H9 (cell line): Measurements from ENCODE around the gene CTR9. TPM values are rescaled to one million over a fixed set of nuclear protein-coding genes. Genes with fewer than 3 reads are reported as not detected.

ENCODE experiments used
- DNase-seq: peaks from one replicate; pipeline ENCODE4 v3.0.0-alpha.2; 2017
- H2AFZ ChIP-seq: one replicate; pipeline ENCODE4 v1.6.1; 2013; ENCODE audit warnings: mild to moderate bottlenecking, low read length, control low read depth, moderate library complexity
- H2AK5ac ChIP-seq: 2 replicates; pipeline ENCODE4 v1.6.1; 2013; ENCODE audit warnings: low read length, control low read depth, mixed read lengths; ENCODE audit not compliant: insufficient read length
- H2BK120ac ChIP-seq: one replicate; pipeline ENCODE4 v1.6.1; 2013; ENCODE audit warnings: low read depth, mild to moderate bottlenecking, low read length, control low read depth, inconsistent platforms; ENCODE audit not compliant: poor library complexity, severe bottlenecking
- H2BK12ac ChIP-seq: 2 replicates; pipeline ENCODE4 v1.6.1; 2013; ENCODE audit warnings: low read length, control low read depth, mixed read lengths, low read depth; ENCODE audit not compliant: insufficient read length
- H2BK15ac ChIP-seq: 2 replicates; pipeline ENCODE4 v1.6.1; 2013; ENCODE audit warnings: low read depth, low read length, control low read depth
- H2BK20ac ChIP-seq: one replicate; pipeline ENCODE4 v1.6.1; 2013; ENCODE audit warnings: low read depth, mild to moderate bottlenecking, low read length, control low read depth, inconsistent platforms; ENCODE audit not compliant: poor library complexity, severe bottlenecking
- H2BK5ac ChIP-seq: 2 replicates; pipeline ENCODE4 v1.6.1; 2013; ENCODE audit warnings: low read length, control low read depth, mixed read lengths; ENCODE audit not compliant: insufficient read length
- H3K14ac ChIP-seq: 2 replicates; pipeline ENCODE4 v1.6.1; 2013; ENCODE audit warnings: low read length, control low read depth; ENCODE audit not compliant: insufficient read depth
- H3K18ac ChIP-seq: 2 replicates; pipeline ENCODE4 v1.6.1; 2013; ENCODE audit warnings: low read depth, mild to moderate bottlenecking, mixed read lengths, low read length, control low read depth; ENCODE audit not compliant: insufficient read length
- H3K23ac ChIP-seq: 2 replicates; pipeline ENCODE4 v1.6.1; 2013; ENCODE audit warnings: low read length, control low read depth, mixed read lengths, low read depth; ENCODE audit not compliant: insufficient read length
- H3K23me2 ChIP-seq: 2 replicates; pipeline ENCODE4 v1.6.1; 2013; ENCODE audit warnings: low read depth, mild to moderate bottlenecking, mixed read lengths, low read length, control low read depth; ENCODE audit not compliant: insufficient read length, poor library complexity, severe bottlenecking
- H3K27ac ChIP-seq: 2 replicates; pipeline ENCODE4 v1.5.1; 2013; ENCODE audit warnings: low read length, control low read depth, mixed read lengths, low read depth; ENCODE audit not compliant: insufficient read length
- H3K27me3 ChIP-seq: 2 replicates; pipeline ENCODE4 v1.6.1; 2013; ENCODE audit warnings: low read length, control low read depth, inconsistent platforms; ENCODE audit not compliant: insufficient read depth
- H3K4ac ChIP-seq: 2 replicates; pipeline ENCODE4 v1.6.1; 2013; ENCODE audit warnings: low read depth, mild to moderate bottlenecking, control low read depth, inconsistent platforms, low read length, moderate library complexity
- H3K4me1 ChIP-seq: 2 replicates; pipeline ENCODE4 v1.6.1; 2013; ENCODE audit warnings: low read length, control low read depth, inconsistent platforms; ENCODE audit not compliant: insufficient read depth
- H3K4me2 ChIP-seq: 2 replicates; pipeline ENCODE4 v1.6.1; 2013; ENCODE audit warnings: low read length, control low read depth, mixed read lengths; ENCODE audit not compliant: insufficient read length, insufficient read depth
- H3K56ac ChIP-seq: 2 replicates; pipeline ENCODE4 v1.6.1; 2013; ENCODE audit warnings: low read depth, mild to moderate bottlenecking, mixed read lengths, low read length, control low read depth; ENCODE audit not compliant: insufficient read length
- H3K79me1 ChIP-seq: 2 replicates; pipeline ENCODE4 v1.6.1; 2013; ENCODE audit warnings: low read depth, mild to moderate bottlenecking, moderate library complexity, low read length, control low read depth, inconsistent platforms; ENCODE audit not compliant: insufficient read depth, poor library complexity, severe bottlenecking
- H3K79me2 ChIP-seq: 2 replicates; pipeline ENCODE4 v1.6.1; 2013; ENCODE audit warnings: low read length, control low read depth, inconsistent platforms; ENCODE audit not compliant: insufficient read depth
- H3K9ac ChIP-seq: 2 replicates; pipeline ENCODE4 v1.6.1; 2013; ENCODE audit warnings: low read length, control low read depth, mixed read lengths; ENCODE audit not compliant: insufficient read length; ENCODE audit errors: extremely low read depth
- H3K9me3 ChIP-seq: one replicate; pipeline ENCODE4 v1.6.1; 2013; ENCODE audit warnings: low read depth, low read length, inconsistent platforms; ENCODE audit not compliant: control insufficient read depth
- H3T11ph ChIP-seq: one replicate; pipeline ENCODE4 v1.6.1; 2013; ENCODE audit warnings: mild to moderate bottlenecking, low read length, control low read depth, inconsistent platforms
- H4K20me1 ChIP-seq: one replicate; pipeline ENCODE4 v1.6.1; 2013; ENCODE audit not compliant: control insufficient read depth, insufficient read length, insufficient read depth
- H4K5ac ChIP-seq: 2 replicates; pipeline ENCODE4 v1.6.1; 2013; ENCODE audit warnings: low read depth, mild to moderate bottlenecking, mixed read lengths, low read length, control low read depth; ENCODE audit not compliant: insufficient read length
- H4K8ac ChIP-seq: replicated peaks from 2 replicates; pipeline ENCODE4 v1.6.1; 2013; ENCODE audit warnings: low read length, control low read depth, mixed read lengths, low read depth; ENCODE audit not compliant: insufficient read length
- H4K91ac ChIP-seq: 2 replicates; pipeline ENCODE4 v1.6.1; 2013; ENCODE audit warnings: low read depth, mild to moderate bottlenecking, moderate library complexity, mixed read lengths, low read length, control low read depth; ENCODE audit not compliant: insufficient read length
- H3K27ac Mint-ChIP-seq, 3 experiments: 2 replicates in 2 of 3; 3 replicates in 1 of 3; pipeline ENCODE4 v1.8.0; 2020 to 2021; ENCODE audit warnings: mixed read lengths in 3 of 3, mild to moderate bottlenecking in 1 of 3, moderate library complexity in 1 of 3
- H3K27me3 Mint-ChIP-seq: 2 replicates; pipeline ENCODE4 v1.8.0; 2021; ENCODE audit warnings: low read depth, mild to moderate bottlenecking, moderate library complexity, mixed read lengths
- H3K36me3 Mint-ChIP-seq, 3 experiments: 2 replicates in 2 of 3; 3 replicates in 1 of 3; pipeline ENCODE4 v1.8.0; 2020 to 2021; ENCODE audit warnings: low read depth in 3 of 3, mixed read lengths in 3 of 3; ENCODE audit not compliant: insufficient read depth in 1 of 3
- H3K4me1 Mint-ChIP-seq, 2 experiments: 2 replicates each; pipeline ENCODE4 v1.8.0; 2020; ENCODE audit warnings: mixed read lengths in 2 of 2
- H3K4me3 Mint-ChIP-seq, 2 experiments: 2 replicates in 1 of 2; 3 replicates in 1 of 2; pipeline ENCODE4 v1.8.0; 2020 to 2021; ENCODE audit warnings: mild to moderate bottlenecking in 2 of 2, mixed read lengths in 2 of 2, moderate library complexity in 1 of 2
- H3K9me3 Mint-ChIP-seq, 2 experiments: 2 replicates in 1 of 2; 3 replicates in 1 of 2; pipeline ENCODE4 v1.8.0; 2020; ENCODE audit warnings: mild to moderate bottlenecking in 2 of 2, mixed read lengths in 2 of 2, moderate library complexity in 1 of 2
- CTCF ChIP-seq: fragments of 200-600 bp; sonication (generic); conservative IDR thresholded peaks from 3 replicates; pipeline ENCODE4 v1.8.0; 2021; ENCODE audit warnings: antibody characterized with exemption, mild to moderate bottlenecking
- WGBS: extraction: QIAGEN DNeasy Blood & Tissue Kit; methylation state at CpG from one replicate; pipeline ENCODE4 v1.1.7; 2013; ENCODE audit warnings: missing lambda C conversion rate, low lambda C conversion rate, mixed read lengths; ENCODE audit not compliant: insufficient read length; ENCODE audit errors: extremely low coverage; 5-methylcytosine and 5-hydroxymethylcytosine counted together
- total RNA-seq: library from RNA; stranded (reverse); gene quantifications from 2 replicates; pipeline ENCODE4 v1.2.1, GENCODE V29; 2021

CTR9 gene
- total RNA-seq, 1 experiment from 2014 or later: 37.5 TPM

GRCh38 chr11:10720881-10721376 is 30.1 kb upstream of the CTR9 start:
- no peak overlapping the region for H2BK15ac ChIP-seq
- no CpG with 5 or more reads among the region's 2 CpGs for WGBS
- H4K8ac ChIP-seq: no peak overlapping the region
- H3K79me1 ChIP-seq: no peaks in the 10 kb centered on the region
- Mint-ChIP-seq H3K9me3 (no peaks in the 10 kb centered on the region), H3K27me3 (no peaks in the 10 kb centered on the region), H3K4me1 (no peaks in the 10 kb centered on the region), H3K4me3 (no peak overlapping the region), H3K27ac (no peak overlapping the region), H3K36me3 (no peaks in the 10 kb centered on the region)
- no peak overlapping the region for H3K9ac ChIP-seq
- no peak overlapping the region for H2BK5ac ChIP-seq
- H3K18ac ChIP-seq: no peak overlapping the region
- H4K91ac ChIP-seq: no peak overlapping the region
- H3K4me2 ChIP-seq: no peak overlapping the region
- H2BK12ac ChIP-seq: no peak overlapping the region
- H2BK20ac ChIP-seq: no peak overlapping the region
- H3K4ac ChIP-seq: no peak overlapping the region
- no peak overlapping the region for H2AK5ac ChIP-seq
- TF ChIP-seq CTCF: no peak
- no peaks in the 10 kb centered on the region for H3K79me2 ChIP-seq
- H3K14ac ChIP-seq: no peak overlapping the region
- H3K23ac ChIP-seq: no peak overlapping the region
- H3K23me2 ChIP-seq: no peaks in the 10 kb centered on the region
- DNase-seq: no peak
- no peaks in the 10 kb centered on the region for H3K4me1 ChIP-seq
- H2AFZ ChIP-seq: no peak overlapping the region
- H4K5ac ChIP-seq: no peak overlapping the region
- no peak overlapping the region for H3T11ph ChIP-seq
- no peaks in the 10 kb centered on the region for H3K27me3 ChIP-seq
- H3K9me3 ChIP-seq: no peaks in the 10 kb centered on the region
- no peak overlapping the region for H3K27ac ChIP-seq
- no peak overlapping the region for H2BK120ac ChIP-seq
- H4K20me1 ChIP-seq: no peaks in the 10 kb centered on the region
- H3K56ac ChIP-seq: no peak overlapping the region
